ENCODE results near the gene XIRP1.
"Not testable (repeated sequence)": the region's sequence is repeated elsewhere in the genome, so short reads cannot be mapped to it uniquely, and the experiment has no call there.

DNA sequence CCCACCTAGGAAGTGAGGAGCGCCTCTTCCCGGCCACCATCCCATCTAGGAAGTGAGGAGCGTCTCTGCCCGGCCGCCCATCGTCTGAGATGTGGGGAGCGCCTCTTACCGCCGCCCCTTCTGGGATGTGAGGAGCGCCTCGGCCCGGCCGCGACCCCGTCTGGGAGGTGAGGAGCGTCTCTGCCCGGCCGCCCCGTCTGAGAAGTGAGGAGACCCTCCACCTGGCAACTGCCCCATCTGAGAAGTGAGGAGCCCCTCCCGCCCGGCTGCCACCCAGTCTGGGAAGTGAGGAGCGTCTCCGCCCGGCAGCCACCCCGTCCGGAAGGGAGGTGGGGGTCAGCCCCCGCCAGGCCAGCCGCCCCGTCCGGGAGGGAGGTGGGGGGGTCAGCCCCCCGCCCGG is 35.2 kb upstream of the XIRP1 start:
- TF ChIP-seq, protein P1, sequence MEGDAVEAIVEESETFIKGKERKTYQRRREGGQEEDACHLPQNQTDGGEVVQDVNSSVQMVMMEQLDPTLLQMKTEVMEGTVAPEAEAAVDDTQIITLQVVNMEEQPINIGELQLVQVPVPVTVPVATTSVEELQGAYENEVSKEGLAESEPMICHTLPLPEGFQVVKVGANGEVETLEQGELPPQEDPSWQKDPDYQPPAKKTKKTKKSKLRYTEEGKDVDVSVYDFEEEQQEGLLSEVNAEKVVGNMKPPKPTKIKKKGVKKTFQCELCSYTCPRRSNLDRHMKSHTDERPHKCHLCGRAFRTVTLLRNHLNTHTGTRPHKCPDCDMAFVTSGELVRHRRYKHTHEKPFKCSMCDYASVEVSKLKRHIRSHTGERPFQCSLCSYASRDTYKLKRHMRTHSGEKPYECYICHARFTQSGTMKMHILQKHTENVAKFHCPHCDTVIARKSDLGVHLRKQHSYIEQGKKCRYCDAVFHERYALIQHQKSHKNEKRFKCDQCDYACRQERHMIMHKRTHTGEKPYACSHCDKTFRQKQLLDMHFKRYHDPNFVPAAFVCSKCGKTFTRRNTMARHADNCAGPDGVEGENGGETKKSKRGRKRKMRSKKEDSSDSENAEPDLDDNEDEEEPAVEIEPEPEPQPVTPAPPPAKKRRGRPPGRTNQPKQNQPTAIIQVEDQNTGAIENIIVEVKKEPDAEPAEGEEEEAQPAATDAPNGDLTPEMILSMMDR (IDR thresholded peaks at IDR 0.05; ENCODE audit: low read depth, low read length), result not testable (repeated sequence)
- not testable (repeated sequence) for TF ChIP-seq EZH2phosphoT487 (IDR thresholded peaks at IDR 0.05; ENCODE audit: low read depth)

Measured in OCI-LY3 (cell line).